Ishikawa (cell line): Measurements from ENCODE around the gene DGKD.

Source experiments
- CEBPB ChIP-seq: IDR thresholded peaks from 2 replicates; pipeline ENCODE4 v1.6.1; 2012
- CREB1 ChIP-seq: IDR thresholded peaks from 2 replicates; pipeline ENCODE4 v1.6.1; 2012; ENCODE audit warnings: low read depth
- EGR1 ChIP-seq: IDR thresholded peaks from 2 replicates; pipeline ENCODE4 v1.6.1; 2012
- EP300 ChIP-seq: IDR thresholded peaks from 2 replicates; pipeline ENCODE4 v1.6.1; 2012; ENCODE audit warnings: borderline replicate concordance
- FOXM1 ChIP-seq: IDR thresholded peaks from 2 replicates; pipeline ENCODE4 v1.6.1; 2012; ENCODE audit warnings: low read depth, borderline replicate concordance
- MAX ChIP-seq: IDR thresholded peaks from 2 replicates; pipeline ENCODE4 v1.6.1; 2012
- NFIC ChIP-seq: IDR thresholded peaks from 2 replicates; pipeline ENCODE4 v1.6.1; 2012
- RAD21 ChIP-seq: IDR thresholded peaks from 2 replicates; pipeline ENCODE4 v1.6.1; 2012; ENCODE audit warnings: low read depth
- TAF1 ChIP-seq: IDR thresholded peaks from 2 replicates; pipeline ENCODE4 v1.6.1; 2012; ENCODE audit warnings: low read depth, mild to moderate bottlenecking
- TCF12 ChIP-seq: IDR thresholded peaks from 2 replicates; pipeline ENCODE4 v1.6.1; 2012; ENCODE audit warnings: low read depth
- TEAD4 ChIP-seq: IDR thresholded peaks from 2 replicates; pipeline ENCODE4 v1.6.1; 2012
- YY1 ChIP-seq: IDR thresholded peaks from 2 replicates; pipeline ENCODE4 v1.6.1; 2012; ENCODE audit warnings: low read depth
- ZBTB7A ChIP-seq: IDR thresholded peaks from 2 replicates; pipeline ENCODE4 v1.6.1; 2012; ENCODE audit warnings: low read depth
- TF ChIP-seq, protein P1 (sequence below): IDR thresholded peaks from 2 replicates; pipeline ENCODE4 v1.6.1; 2012
- TF ChIP-seq, protein P2 (sequence below): IDR thresholded peaks from 2 replicates; pipeline ENCODE4 v1.6.1; 2012; ENCODE audit warnings: low read depth, mild to moderate bottlenecking

Gene DGKD

GRCh38 chr2:233497692-233498091 lies 143.4 kb downstream of the DGKD start:
- TF ChIP-seq FOXM1 (no peak), MAX (no peak), CEBPB (no peak), TCF12 (no peak), YY1 (no peak), TAF1 (no peak), EP300 (no peak)
- TF ChIP-seq, protein P1, sequence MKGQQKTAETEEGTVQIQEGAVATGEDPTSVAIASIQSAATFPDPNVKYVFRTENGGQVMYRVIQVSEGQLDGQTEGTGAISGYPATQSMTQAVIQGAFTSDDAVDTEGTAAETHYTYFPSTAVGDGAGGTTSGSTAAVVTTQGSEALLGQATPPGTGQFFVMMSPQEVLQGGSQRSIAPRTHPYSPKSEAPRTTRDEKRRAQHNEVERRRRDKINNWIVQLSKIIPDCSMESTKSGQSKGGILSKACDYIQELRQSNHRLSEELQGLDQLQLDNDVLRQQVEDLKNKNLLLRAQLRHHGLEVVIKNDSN = no peak
- TF ChIP-seq, protein P2, sequence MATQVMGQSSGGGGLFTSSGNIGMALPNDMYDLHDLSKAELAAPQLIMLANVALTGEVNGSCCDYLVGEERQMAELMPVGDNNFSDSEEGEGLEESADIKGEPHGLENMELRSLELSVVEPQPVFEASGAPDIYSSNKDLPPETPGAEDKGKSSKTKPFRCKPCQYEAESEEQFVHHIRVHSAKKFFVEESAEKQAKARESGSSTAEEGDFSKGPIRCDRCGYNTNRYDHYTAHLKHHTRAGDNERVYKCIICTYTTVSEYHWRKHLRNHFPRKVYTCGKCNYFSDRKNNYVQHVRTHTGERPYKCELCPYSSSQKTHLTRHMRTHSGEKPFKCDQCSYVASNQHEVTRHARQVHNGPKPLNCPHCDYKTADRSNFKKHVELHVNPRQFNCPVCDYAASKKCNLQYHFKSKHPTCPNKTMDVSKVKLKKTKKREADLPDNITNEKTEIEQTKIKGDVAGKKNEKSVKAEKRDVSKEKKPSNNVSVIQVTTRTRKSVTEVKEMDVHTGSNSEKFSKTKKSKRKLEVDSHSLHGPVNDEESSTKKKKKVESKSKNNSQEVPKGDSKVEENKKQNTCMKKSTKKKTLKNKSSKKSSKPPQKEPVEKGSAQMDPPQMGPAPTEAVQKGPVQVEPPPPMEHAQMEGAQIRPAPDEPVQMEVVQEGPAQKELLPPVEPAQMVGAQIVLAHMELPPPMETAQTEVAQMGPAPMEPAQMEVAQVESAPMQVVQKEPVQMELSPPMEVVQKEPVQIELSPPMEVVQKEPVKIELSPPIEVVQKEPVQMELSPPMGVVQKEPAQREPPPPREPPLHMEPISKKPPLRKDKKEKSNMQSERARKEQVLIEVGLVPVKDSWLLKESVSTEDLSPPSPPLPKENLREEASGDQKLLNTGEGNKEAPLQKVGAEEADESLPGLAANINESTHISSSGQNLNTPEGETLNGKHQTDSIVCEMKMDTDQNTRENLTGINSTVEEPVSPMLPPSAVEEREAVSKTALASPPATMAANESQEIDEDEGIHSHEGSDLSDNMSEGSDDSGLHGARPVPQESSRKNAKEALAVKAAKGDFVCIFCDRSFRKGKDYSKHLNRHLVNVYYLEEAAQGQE = no peak

DNA sequence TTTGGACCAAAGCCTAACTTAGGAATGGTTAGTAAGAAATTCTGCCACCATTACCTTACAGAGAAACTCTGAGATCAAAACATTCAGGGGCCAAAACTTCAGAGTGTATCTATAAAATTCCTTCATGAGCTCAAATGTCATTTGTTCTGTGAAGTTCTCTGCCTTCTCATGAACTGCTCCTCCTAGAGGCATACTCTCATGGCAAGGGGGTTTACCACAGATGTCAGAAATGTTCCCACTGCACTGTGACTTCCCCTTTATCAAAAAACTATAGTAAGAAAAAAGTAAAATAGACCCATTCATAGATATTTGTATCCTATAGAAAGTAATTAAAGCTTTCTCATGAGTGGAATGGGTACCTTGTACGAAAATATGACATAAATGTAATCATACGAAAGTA lies 143.8 kb downstream of the DGKD start:
- TF ChIP-seq CREB1 (no peak), NFIC (no peak), TEAD4 (no peak), RAD21 (no peak), ZBTB7A (no peak), EGR1 (no peak), TAF1 (no peak), MAX (no peak), YY1 (no peak), TCF12 (no peak), EP300 (no peak), CEBPB (no peak), FOXM1 (no peak)
- TF ChIP-seq, protein P2 = no peak
- TF ChIP-seq, protein P1 = no peak

- TF ChIP-seq TCF12 (no peak), CEBPB (no peak), TAF1 (no peak), EP300 (no peak), MAX (no peak), CREB1 (no peak), ZBTB7A (no peak), FOXM1 (no peak), YY1 (no peak), EGR1 (no peak), TEAD4 (no peak), RAD21 (no peak)
- TF ChIP-seq, protein P1 = no peak
- TF ChIP-seq, protein P2 = no peak
Measured at GRCh38 chr2:233499928-233500327, 145.6 kb downstream of the DGKD start.
